Cardiac fibroblast (primary cell): Measurements from ENCODE around the gene TENM4.

Experiments
- DNase-seq, 2 donors: peaks; one replicate each; pipeline versions ENCODE4 v3.0.0 to v3.0.0-alpha.2; 2010; ENCODE audit warnings: low read depth in 2 of 2
- H3K4me3 ChIP-seq, 2 donors: replicated peaks in 1 of 2; 1 replicate in 1 of 2; 2 replicates in 1 of 2; pipeline ENCODE4 v1.5.1; 2011; ENCODE audit warnings: low read depth in 2 of 2, low read length in 2 of 2, mild to moderate bottlenecking in 2 of 2, moderate library complexity in 1 of 2
- TF ChIP-seq, protein P1 (sequence below): IDR thresholded peaks from one replicate; pipeline ENCODE4 v1.5.1; 2011; ENCODE audit warnings: low read depth, mild to moderate bottlenecking, low read length, inconsistent platforms

TENM4 gene

DNA sequence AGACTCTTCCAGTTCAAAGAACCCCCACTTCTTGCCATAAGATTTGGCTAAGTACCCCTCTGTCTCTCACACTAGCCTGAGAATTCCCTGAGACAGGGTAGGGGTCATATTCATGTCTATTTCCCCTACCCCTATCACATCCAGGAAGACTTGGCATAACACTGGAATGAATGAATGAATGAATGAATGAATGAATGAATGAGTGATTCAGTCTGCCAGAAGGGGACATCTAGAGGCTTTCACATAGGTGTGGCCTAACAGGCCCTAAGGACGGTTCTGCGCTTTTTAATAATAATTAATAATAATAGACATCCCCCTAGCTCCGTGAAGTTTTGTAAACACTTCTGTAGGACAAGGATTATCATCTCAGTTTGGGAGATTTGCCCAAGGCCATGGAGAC lies 415.7 kb downstream of the TENM4 start:
- no peak for DNase-seq
- H3K4me3 ChIP-seq, result no peak overlapping the region
- TF ChIP-seq, protein P1, sequence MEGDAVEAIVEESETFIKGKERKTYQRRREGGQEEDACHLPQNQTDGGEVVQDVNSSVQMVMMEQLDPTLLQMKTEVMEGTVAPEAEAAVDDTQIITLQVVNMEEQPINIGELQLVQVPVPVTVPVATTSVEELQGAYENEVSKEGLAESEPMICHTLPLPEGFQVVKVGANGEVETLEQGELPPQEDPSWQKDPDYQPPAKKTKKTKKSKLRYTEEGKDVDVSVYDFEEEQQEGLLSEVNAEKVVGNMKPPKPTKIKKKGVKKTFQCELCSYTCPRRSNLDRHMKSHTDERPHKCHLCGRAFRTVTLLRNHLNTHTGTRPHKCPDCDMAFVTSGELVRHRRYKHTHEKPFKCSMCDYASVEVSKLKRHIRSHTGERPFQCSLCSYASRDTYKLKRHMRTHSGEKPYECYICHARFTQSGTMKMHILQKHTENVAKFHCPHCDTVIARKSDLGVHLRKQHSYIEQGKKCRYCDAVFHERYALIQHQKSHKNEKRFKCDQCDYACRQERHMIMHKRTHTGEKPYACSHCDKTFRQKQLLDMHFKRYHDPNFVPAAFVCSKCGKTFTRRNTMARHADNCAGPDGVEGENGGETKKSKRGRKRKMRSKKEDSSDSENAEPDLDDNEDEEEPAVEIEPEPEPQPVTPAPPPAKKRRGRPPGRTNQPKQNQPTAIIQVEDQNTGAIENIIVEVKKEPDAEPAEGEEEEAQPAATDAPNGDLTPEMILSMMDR, result no peak

DNA sequence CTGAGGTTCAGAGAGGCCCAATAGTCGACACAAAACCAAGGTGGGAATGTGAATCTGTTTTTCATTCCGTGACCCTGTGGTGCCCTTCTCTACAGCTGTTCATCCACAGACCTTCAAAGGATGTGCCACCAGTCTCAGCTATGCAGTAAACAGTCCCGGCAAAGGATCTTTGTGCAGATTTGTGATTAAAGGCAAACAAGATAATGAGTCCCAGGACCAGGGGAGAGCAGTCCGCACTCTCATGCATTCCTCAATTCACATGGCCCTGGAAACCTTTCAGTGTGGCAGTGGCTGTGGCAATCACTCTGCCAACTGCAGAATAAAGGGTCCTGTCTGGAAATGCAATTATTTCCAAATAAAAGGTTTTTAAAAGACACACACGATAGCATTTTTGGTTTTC lies 418.6 kb downstream of the TENM4 start:
- DNase-seq, result no peak
- TF ChIP-seq, protein P1, result no peak
- H3K4me3 ChIP-seq, result no peak overlapping the region

DNA sequence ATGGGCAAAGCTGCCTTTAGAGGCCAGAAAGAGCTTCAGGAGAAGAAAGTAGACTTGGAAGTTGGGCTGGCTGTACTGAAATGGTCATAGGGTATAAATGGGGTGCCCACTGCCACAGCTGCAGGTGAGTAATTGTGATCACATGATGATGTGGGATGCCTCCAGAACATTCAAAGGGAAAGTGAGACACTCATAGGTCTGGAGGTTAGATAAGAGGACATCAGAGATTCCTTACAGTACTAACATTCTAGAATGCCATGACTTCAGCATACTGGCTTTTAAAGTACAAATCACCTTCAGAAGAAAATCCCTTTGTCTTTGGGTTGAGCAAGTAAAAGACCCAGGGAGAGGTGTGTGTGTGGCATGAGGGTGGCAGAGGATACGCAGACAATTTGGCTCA lies 419.2 kb downstream of the TENM4 start:
- no peak for DNase-seq
- no peak overlapping the region for H3K4me3 ChIP-seq
- TF ChIP-seq, protein P1, result no peak

DNA sequence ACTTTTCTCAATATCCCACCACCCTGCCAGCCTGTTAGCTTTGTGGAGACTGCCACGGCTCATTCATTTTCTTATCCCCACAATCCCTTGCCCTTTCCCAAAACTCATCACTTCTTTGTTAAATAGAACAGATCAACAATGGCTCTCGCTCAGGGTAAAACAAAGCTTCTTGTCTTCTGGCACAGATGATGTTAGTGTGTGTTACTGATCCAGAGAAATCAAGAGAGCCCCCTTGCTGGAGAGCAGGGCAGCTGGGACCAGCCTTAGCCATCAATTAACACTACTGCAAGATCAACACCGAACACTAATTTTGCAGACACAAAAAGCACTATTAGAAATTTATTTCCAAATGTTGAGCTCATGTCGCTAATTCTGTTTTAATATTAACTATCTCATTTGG lies 420.9 kb downstream of the TENM4 start:
- H3K4me3 ChIP-seq, result no peak overlapping the region
- TF ChIP-seq, protein P1, result no peak
- DNase-seq, result no peak

DNA sequence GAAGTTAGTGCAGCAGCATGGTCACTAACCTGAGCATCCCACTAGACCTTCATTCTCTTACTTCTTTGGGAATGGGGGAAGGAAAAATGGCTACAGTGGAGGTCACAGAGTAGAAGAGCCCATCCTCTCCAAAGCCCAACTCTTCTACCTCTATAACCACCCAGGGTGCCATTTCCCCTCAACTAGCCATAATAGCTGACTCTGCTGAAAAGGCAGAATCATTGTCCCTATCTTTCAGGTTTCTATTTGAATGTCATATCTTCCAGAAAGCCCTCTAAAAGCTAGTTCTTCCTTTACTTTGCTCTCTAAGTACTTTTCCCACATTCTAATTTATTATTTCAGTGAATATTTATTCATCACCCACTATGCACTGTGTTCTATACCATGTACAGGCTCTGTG lies 421.6 kb downstream of the TENM4 start:
- TF ChIP-seq, protein P1, result no peak
- DNase-seq, result no peak
- H3K4me3 ChIP-seq, result no peak overlapping the region

DNA sequence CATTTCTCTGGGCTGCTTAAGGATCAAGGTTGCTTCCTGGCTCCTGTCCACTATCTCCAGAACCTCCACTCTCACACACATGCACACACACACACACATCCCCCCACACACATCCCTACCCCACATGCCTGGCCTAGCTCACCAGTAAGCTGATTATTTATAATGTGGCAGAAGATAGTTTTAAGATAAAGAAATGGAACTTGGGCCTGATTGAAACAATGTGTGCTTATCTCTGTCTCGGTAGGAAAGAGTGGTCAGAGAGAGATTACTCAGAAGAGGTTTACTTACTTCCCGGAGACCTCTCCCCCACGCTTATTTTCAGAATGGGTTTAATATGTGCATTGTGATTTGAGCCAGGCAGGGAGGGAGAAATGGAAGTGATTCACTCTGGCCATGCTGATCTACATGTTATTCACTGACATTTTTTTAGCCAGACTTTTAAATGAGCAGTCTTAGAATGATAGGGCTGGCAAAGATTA lies 422.4 kb downstream of the TENM4 start:
- DNase-seq, result peak; percentile 72 to 86
- TF ChIP-seq, protein P1, result no peak
- H3K4me3 ChIP-seq, result no peak overlapping the region

DNA sequence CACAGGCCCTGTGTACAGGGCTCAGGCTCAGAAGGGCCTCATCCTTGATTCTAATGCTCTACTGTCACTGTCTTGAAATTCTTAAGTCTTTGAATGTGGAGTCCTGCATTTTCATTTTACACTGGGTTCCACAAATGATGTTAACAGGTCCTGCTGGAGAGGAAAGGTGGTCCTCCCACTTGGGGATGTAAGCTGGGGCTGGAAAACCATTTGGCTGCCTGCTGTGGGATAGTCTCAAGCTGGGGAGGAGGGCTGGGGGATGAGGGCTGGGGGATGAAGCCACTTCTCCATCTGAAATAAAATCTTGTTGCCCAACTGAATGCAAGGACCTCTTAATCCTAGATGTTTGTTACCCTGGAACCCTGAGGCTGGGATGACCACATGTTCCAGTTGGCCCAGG lies 423.0 kb downstream of the TENM4 start:
- no peak overlapping the region for H3K4me3 ChIP-seq
- TF ChIP-seq, protein P1, result no peak
- DNase-seq, result no peak
